ENCODE results near the gene CAPN10.

GRCh38 chr2:240622531-240623235 is 36.1 kb downstream of the CAPN10 start:
- TF ChIP-seq POLR2A (IDR thresholded peaks at IDR 0.05) = no peak
- no peak for TF ChIP-seq CTCF (IDR thresholded peaks at IDR 0.05)
- TF ChIP-seq POLR2AphosphoS5 (IDR thresholded peaks at IDR 0.05) = no peak
- no peak for TF ChIP-seq EP300 (IDR thresholded peaks at IDR 0.05; ENCODE audit: low read depth)
